ENCODE data around the gene CAMKV.

DNA sequence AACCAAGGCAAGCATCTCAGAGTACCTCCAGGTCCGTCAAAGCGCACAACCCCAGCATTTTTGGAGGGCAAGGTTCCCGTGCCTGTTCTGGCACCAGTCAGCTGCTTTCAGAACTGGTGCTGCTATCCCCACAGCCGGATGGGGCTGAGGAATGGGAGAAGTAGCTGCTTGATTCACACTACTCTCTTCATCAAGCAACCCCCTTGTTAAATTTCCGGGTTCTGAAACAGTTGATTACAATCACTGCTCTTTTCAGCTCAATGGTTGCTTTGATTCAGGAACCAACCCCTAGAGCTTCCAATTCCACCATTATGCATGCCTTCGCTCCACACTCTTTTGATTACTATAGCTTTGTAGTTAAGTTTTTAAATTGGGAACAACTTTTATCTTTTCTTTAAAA, 43.7 kb downstream of the CAMKV start:
- TF ChIP-seq POLR2AphosphoS5 (IDR thresholded peaks at IDR 0.05; ENCODE audit: low read depth, low read length) = no peak
- TF ChIP-seq, protein P1, sequence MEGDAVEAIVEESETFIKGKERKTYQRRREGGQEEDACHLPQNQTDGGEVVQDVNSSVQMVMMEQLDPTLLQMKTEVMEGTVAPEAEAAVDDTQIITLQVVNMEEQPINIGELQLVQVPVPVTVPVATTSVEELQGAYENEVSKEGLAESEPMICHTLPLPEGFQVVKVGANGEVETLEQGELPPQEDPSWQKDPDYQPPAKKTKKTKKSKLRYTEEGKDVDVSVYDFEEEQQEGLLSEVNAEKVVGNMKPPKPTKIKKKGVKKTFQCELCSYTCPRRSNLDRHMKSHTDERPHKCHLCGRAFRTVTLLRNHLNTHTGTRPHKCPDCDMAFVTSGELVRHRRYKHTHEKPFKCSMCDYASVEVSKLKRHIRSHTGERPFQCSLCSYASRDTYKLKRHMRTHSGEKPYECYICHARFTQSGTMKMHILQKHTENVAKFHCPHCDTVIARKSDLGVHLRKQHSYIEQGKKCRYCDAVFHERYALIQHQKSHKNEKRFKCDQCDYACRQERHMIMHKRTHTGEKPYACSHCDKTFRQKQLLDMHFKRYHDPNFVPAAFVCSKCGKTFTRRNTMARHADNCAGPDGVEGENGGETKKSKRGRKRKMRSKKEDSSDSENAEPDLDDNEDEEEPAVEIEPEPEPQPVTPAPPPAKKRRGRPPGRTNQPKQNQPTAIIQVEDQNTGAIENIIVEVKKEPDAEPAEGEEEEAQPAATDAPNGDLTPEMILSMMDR (IDR thresholded peaks at IDR 0.05; ENCODE audit: control extremely low read depth in 1 of 3, insufficient read depth in 1 of 3, low read depth in 1 of 3, low read length in 3 of 3) = no peak
